ENCODE data around the gene SNAP91.
"Not testable (repeated sequence)": the region's sequence is repeated elsewhere in the genome, so short reads cannot be mapped to it uniquely, and the experiment has no call there.

SNAP91 gene

DNA sequence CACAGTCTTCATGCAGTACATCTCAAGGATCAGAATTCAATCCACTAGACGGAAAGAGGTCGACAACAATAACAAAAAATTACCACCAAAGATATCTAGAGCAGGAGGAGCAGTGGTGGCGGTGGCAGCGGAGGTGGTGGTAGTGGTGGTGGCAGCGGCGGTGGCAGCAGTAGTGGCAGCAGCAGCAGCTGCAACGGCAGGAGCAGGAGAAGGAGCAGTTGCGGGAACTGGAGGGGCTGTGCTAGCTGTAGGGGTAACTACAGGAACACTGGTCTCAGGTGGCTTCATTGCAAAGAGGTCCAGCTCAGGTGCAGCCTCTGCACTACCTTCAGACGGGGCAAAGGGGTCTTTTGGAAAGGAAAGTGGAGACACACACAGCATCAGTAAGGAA, 115.5 kb downstream of the SNAP91 start:
- no peak for DNase-seq (ENCODE audit: low read depth)
- TF ChIP-seq, protein P1, sequence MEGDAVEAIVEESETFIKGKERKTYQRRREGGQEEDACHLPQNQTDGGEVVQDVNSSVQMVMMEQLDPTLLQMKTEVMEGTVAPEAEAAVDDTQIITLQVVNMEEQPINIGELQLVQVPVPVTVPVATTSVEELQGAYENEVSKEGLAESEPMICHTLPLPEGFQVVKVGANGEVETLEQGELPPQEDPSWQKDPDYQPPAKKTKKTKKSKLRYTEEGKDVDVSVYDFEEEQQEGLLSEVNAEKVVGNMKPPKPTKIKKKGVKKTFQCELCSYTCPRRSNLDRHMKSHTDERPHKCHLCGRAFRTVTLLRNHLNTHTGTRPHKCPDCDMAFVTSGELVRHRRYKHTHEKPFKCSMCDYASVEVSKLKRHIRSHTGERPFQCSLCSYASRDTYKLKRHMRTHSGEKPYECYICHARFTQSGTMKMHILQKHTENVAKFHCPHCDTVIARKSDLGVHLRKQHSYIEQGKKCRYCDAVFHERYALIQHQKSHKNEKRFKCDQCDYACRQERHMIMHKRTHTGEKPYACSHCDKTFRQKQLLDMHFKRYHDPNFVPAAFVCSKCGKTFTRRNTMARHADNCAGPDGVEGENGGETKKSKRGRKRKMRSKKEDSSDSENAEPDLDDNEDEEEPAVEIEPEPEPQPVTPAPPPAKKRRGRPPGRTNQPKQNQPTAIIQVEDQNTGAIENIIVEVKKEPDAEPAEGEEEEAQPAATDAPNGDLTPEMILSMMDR (IDR thresholded peaks at IDR 0.05; ENCODE audit: control insufficient read depth, extremely low read depth, insufficient read depth) = no peak

DNA sequence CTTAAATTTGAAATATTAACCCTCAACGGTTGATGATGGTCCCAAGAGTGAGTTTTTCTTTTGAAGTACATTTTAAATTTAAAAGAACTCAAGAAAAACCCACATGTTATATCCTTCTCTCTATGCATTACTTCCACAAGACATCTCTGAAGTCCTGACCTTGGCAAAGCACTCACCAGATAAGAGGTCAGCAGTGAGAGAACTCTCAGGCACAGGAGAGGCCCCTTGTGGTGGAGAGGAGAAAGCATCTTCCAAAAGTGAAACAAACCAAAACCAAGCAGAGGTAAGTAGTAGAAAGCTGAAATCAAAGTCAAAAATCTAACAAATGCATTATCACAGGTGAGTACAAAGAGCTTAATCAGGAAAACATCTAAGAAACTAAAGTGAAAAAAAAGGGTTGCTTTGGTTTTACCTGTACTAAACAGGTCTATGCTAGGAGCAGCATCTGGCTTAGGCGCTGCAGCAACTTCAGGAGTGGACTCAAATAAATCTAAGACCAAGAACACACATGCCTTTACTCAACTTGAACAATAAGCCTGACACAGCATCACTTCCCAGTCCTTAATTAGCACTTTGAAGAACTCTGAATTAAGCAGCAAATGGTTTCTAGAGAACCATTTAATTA, 116.0 kb downstream of the SNAP91 start:
- no peak overlapping the region for H3K4me3 ChIP-seq (ENCODE audit: low read depth, low read length)
- peak; percentile 17 for DNase-seq (ENCODE audit: low read depth)
- TF ChIP-seq, protein P1 (IDR thresholded peaks at IDR 0.05; ENCODE audit: control insufficient read depth, extremely low read depth, insufficient read depth) = peak; percentile 55

More for the DNA sequence above, 115.5 kb downstream of the SNAP91 start:
- H3K4me3 ChIP-seq (ENCODE audit: low read depth, low read length) = no peak overlapping the region

DNA sequence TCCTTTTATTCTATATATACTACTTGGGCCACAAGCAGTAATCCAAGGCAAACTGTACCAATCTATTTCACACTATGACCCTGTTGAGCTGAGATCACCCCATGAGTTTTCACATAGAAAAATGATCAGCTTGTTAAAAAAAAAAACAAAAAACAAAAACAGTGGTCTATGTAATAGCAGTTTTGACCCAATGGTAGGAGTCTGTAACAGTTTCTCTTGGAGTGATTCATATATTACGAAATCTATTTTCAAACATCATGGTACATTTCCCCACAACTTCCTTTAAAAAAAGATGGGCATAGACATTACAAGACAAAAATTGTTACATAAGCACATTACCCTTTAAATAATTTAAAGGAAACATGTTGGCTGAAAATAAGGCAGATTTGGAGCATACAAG, 118.5 kb downstream of the SNAP91 start:
- no peak overlapping the region for H3K4me3 ChIP-seq (ENCODE audit: low read depth, low read length)
- no peak for DNase-seq (ENCODE audit: low read depth)
- TF ChIP-seq, protein P1 (IDR thresholded peaks at IDR 0.05; ENCODE audit: control insufficient read depth, extremely low read depth, insufficient read depth) = no peak

DNA sequence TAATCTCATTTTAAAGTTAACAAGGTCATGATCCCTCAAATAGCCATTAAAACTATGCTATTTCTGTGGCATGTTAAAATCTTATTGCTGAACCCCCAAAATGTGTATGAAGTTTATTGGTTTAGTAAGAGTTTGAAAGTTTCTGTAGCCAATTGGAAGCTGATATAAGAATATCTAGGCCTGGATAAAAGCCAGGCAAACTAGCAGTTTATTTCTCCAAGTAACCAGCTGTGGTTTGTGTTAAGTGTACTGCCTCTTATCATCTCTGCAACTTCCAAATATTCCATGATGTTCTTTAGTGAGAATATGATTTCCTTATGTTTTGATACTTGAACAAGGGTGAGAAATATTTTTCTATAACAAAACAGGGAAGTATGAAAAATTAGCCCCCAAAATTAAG, 119.8 kb downstream of the SNAP91 start:
- DNase-seq (ENCODE audit: low read depth) = no peak
- no peak overlapping the region for H3K4me3 ChIP-seq (ENCODE audit: low read depth, low read length)
- TF ChIP-seq, protein P1 (IDR thresholded peaks at IDR 0.05; ENCODE audit: control insufficient read depth, extremely low read depth, insufficient read depth) = no peak

DNA sequence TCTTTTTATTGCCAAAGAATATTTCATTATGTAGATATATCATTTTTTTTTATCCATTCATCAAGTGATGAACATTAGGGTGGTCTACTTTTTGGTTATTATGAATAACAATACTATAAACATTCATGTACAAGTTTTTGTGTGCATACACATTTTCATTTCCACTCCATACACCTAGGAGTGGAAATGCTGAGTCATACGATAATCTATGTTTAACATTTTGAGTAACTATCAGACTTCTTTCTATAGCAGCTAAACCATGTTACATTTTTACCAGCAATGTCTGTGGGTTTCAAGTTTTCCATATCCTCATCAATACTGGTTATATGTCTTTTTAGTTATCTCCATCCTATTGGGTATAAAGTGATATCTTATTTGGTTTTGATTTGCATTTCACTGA, 130.8 kb downstream of the SNAP91 start:
- H3K4me3 ChIP-seq (ENCODE audit: low read depth, low read length) = no peak overlapping the region
- TF ChIP-seq, protein P1 (IDR thresholded peaks at IDR 0.05; ENCODE audit: control insufficient read depth, extremely low read depth, insufficient read depth) = no peak
- DNase-seq (ENCODE audit: low read depth) = no peak

DNA sequence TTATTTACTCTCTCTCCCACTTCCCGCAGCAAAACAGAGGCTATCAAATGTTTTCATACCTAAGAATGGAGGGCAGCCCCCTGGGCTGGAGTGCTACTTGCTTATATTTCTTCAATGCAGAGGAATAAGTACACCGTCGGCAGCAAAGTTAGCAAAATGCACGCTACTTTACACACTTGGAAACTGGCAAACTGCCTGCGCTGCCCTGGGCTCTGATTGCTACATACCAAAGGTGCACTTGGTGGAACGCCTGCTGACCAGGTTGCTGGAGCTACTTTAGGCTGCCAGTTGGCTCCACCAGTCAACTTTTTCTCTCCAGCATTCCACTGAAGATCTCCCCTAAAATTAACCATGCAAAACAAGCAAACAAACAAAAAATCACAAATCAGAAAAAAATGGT, 134.1 kb downstream of the SNAP91 start:
- no peak for DNase-seq (ENCODE audit: low read depth)
- TF ChIP-seq, protein P1 (IDR thresholded peaks at IDR 0.05; ENCODE audit: control insufficient read depth, extremely low read depth, insufficient read depth) = no peak
- H3K4me3 ChIP-seq (ENCODE audit: low read depth, low read length) = no peak overlapping the region

DNA sequence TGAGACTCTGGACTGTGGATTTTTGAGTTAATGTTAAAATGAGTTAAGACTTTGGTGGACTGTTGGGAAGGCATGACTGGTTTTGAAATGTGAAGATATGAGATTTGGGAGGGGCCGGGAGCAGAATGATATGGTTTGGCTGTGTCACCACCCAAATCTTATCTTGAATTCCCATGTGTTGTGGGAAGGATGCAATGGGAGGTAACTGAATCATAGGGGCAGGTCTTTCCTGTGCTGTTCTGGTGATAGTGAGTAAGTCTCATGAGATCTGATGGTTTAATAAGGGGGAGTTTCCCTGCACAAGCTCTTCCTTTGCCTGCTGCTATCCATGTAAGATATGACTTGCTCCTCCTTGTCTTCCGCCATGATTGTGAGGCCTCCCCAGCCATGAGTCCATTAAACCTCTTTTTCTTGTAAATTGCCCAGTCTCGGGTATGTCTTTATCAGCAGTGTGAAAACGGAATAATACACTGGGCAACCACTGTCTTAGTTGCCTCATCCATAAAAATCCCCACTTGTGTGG, 137.2 kb downstream of the SNAP91 start:
- not testable (repeated sequence) for DNase-seq (ENCODE audit: low read depth); H3K4me3 ChIP-seq (ENCODE audit: low read depth, low read length)
